HepG2 (cell line): ENCODE results near the gene BCAS3. TPM values are rescaled to one million over a fixed set of nuclear protein-coding genes. Genes with fewer than 3 reads are reported as not detected.

Source experiments
- BRF2 ChIP-seq: sonication (generic); formaldehyde crosslinking; IDR thresholded peaks from 2 replicates; pipeline ENCODE4 v1.8.1; 2022; ENCODE audit warnings: mild to moderate bottlenecking, missing genetic modification reagents
- DMTF1 ChIP-seq: sonication (generic); formaldehyde crosslinking; IDR thresholded peaks from 2 replicates; pipeline ENCODE4 v1.4.0; 2020; ENCODE audit warnings: mild to moderate bottlenecking, missing genetic modification reagents
- FOXP1 ChIP-seq, 2 experiments: fragments of 450-650 bp in 1 of 2; IDR thresholded peaks; 2 replicates each; pipeline ENCODE4 v1.6.1; 2017 to 2018; ENCODE audit warnings: antibody characterized with exemption in 1 of 2
- GFI1 ChIP-seq: sonication (generic); formaldehyde crosslinking; IDR thresholded peaks from 2 replicates; pipeline ENCODE4 v1.5.0; 2020; ENCODE audit warnings: missing genetic modification reagents, mild to moderate bottlenecking, borderline replicate concordance
- HNRNPLL ChIP-seq: fragments of 200-400 bp; formaldehyde crosslinking; IDR thresholded peaks from 2 replicates; pipeline ENCODE4 v1.6.1; 2017; ENCODE audit warnings: mild to moderate bottlenecking, low read depth, low read length; ENCODE audit not compliant: poor library complexity, severe bottlenecking
- NFKBIZ ChIP-seq: IDR thresholded peaks from 2 replicates; pipeline ENCODE4 v1.6.1; 2018; ENCODE audit warnings: missing genetic modification reagents, missing compliant biosample characterization
- PRPF4 ChIP-seq: fragments of 200-400 bp; formaldehyde crosslinking; IDR thresholded peaks from 2 replicates; pipeline ENCODE4 v1.6.1; 2016; ENCODE audit warnings: low read length, low read depth; ENCODE audit not compliant: poor library complexity, severe bottlenecking
- REPIN1 ChIP-seq: sonication (generic); formaldehyde crosslinking; IDR thresholded peaks from 2 replicates; pipeline ENCODE4 v1.8.0; 2022; ENCODE audit warnings: missing genetic modification reagents, low read depth, mild to moderate bottlenecking, borderline replicate concordance
- SALL1 ChIP-seq: sonication (generic); formaldehyde crosslinking; IDR thresholded peaks from 2 replicates; pipeline ENCODE4 v1.8.0; 2022; ENCODE audit warnings: mild to moderate bottlenecking, missing genetic modification reagents
- YEATS2 ChIP-seq: sonication (generic); formaldehyde crosslinking; IDR thresholded peaks from 2 replicates; pipeline ENCODE4 v1.4.0; 2020; ENCODE audit warnings: missing genetic modification reagents, borderline replicate concordance
- ZBTB3 ChIP-seq: sonication (generic); formaldehyde crosslinking; IDR thresholded peaks from 2 replicates; pipeline ENCODE4 v1.4.0; 2020; ENCODE audit warnings: low read depth, mild to moderate bottlenecking, moderate library complexity, missing genetic modification reagents, borderline replicate concordance
- ZBTB34 ChIP-seq: sonication (generic); formaldehyde crosslinking; IDR thresholded peaks from 2 replicates; pipeline ENCODE4 v1.8.0; 2022; ENCODE audit warnings: mild to moderate bottlenecking, missing genetic modification reagents
- ZBTB42 ChIP-seq: sonication (generic); formaldehyde crosslinking; IDR thresholded peaks from 2 replicates; pipeline ENCODE4 v1.5.0; 2020; ENCODE audit warnings: mild to moderate bottlenecking, missing genetic modification reagents
- ZFY ChIP-seq: sonication (generic); formaldehyde crosslinking; IDR thresholded peaks from 2 replicates; pipeline ENCODE4 v1.4.0; 2020; ENCODE audit warnings: missing genetic modification reagents
- ZNF292 ChIP-seq: sonication (generic); formaldehyde crosslinking; IDR thresholded peaks from 2 replicates; pipeline ENCODE4 v1.8.1; 2022; ENCODE audit warnings: mild to moderate bottlenecking, low read depth, missing genetic modification reagents, borderline replicate concordance
- ZNF639 ChIP-seq: conservative IDR thresholded peaks from 2 replicates; pipeline ENCODE4 v1.6.1; 2018; ENCODE audit warnings: missing genetic modification reagents
- ZNF670 ChIP-seq: sonication (generic); formaldehyde crosslinking; IDR thresholded peaks from 2 replicates; pipeline ENCODE4 v1.8.0; 2022; ENCODE audit warnings: mild to moderate bottlenecking, missing genetic modification reagents, borderline replicate concordance
- ZNF713 ChIP-seq: sonication (generic); formaldehyde crosslinking; IDR thresholded peaks from 2 replicates; pipeline ENCODE4 v1.4.0; 2020; ENCODE audit warnings: mild to moderate bottlenecking, missing genetic modification reagents
- ZNF878 ChIP-seq: sonication (generic); formaldehyde crosslinking; IDR thresholded peaks from 2 replicates; pipeline ENCODE4 v1.8.1; 2023; ENCODE audit warnings: mild to moderate bottlenecking, missing genetic modification reagents, moderate library complexity
- polyA plus RNA-seq, 8 experiments: library from polyadenylated mRNA; depleted of rRNA in 3 of 8; stranded (reverse) in 7 of 8; unstranded in 1 of 8; fragments of >200 nt; fragmentation: Illumina TruSeq in 4 of 8; extraction: Trizol in 4 of 8; gene quantifications; 2 replicates each; pipeline versions ENCODE4 v1.2.1 to v1.2.3, GENCODE V29; 2011 to 2016; ENCODE audit warnings: low read depth in 4 of 8, missing spikeins in 1 of 8, mixed read lengths in 1 of 8; ENCODE audit not compliant: insufficient read depth in 1 of 8
- total RNA-seq, 5 experiments: library from RNA; depleted of rRNA; stranded (reverse); fragments of >200 nt; fragmentation: Illumina TruSeq; extraction: Trizol; gene quantifications; 2 replicates each; pipeline ENCODE4 v1.2.3, GENCODE V29; 2016; ENCODE audit warnings: low read depth in 1 of 5
- TF ChIP-seq, protein P1 (sequence below): sonication (generic); formaldehyde crosslinking; IDR thresholded peaks from 2 replicates; pipeline ENCODE4 v1.5.0; 2020; ENCODE audit warnings: mild to moderate bottlenecking, missing genetic modification reagents
- TF ChIP-seq, protein P2 (sequence below): sonication (generic); formaldehyde crosslinking; IDR thresholded peaks from 2 replicates; pipeline ENCODE4 v1.4.0; 2020; ENCODE audit warnings: missing genetic modification reagents

BCAS3 gene
- total and polyA plus RNA-seq, 2 of the 13 experiments (the other 11 are each of a cell fraction or from before 2014, with no cell fraction given), result 10.7 to 11.2 TPM

GRCh38 chr17:61313461-61314326 lies 636.0 kb downstream of the BCAS3 start (continued):
- TF ChIP-seq DMTF1 (CRISPR knock-in tag) (no peak), ZFY (peak; percentile 43; the same call in 1 of the 2 replicates), YEATS2 (CRISPR knock-in tag) (no peak), ZNF292 (peak; percentile 61; the same call in 1 of the 2 replicates), FOXP1 (IDR thresholded peaks at IDR 0.05) (no peak), FOXP1 (CRISPR knock-in tag; IDR thresholded peaks at IDR 0.05) (no peak), HNRNPLL (no peak), ZBTB3 (CRISPR knock-in tag) (no peak), REPIN1 (CRISPR knock-in tag) (no peak), ZNF639 (CRISPR knock-in tag) (no peak), ZNF713 (no peak), BRF2 (CRISPR knock-in tag) (no peak), GFI1 (CRISPR knock-in tag) (peak; percentile 6; the same call in 1 of the 2 replicates), ZNF878 (no peak), PRPF4 (no peak), ZNF670 (CRISPR knock-in tag) (no peak), NFKBIZ (CRISPR knock-in tag) (no peak), SALL1 (peak; percentile 72), ZBTB34 (no peak), ZBTB42 (CRISPR knock-in tag) (no peak)
- TF ChIP-seq, protein P1, sequence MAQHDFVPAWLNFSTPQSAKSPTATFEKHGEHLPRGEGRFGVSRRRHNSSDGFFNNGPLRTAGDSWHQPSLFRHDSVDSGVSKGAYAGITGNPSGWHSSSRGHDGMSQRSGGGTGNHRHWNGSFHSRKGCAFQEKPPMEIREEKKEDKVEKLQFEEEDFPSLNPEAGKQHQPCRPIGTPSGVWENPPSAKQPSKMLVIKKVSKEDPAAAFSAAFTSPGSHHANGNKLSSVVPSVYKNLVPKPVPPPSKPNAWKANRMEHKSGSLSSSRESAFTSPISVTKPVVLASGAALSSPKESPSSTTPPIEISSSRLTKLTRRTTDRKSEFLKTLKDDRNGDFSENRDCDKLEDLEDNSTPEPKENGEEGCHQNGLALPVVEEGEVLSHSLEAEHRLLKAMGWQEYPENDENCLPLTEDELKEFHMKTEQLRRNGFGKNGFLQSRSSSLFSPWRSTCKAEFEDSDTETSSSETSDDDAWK (CRISPR knock-in tag), result no peak
- TF ChIP-seq, protein P2, sequence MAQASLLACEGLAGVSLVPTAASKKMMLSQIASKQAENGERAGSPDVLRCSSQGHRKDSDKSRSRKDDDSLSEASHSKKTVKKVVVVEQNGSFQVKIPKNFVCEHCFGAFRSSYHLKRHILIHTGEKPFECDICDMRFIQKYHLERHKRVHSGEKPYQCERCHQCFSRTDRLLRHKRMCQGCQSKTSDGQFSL (CRISPR knock-in tag), result no peak
